GM19397 (cell line): ENCODE results near the gene ENPP3.

Experiments
- ATAC-seq: cut with Tn5 transposase; IDR thresholded peaks from one replicate; pipeline ENCODE4 v1.9.1; 2021; ENCODE audit warnings: mild to moderate bottlenecking, moderate library complexity; ENCODE audit not compliant: unreplicated experiment

Gene ENPP3

GRCh38 chr6:131763749-131764148, 126.6 kb downstream of the ENPP3 start:
- ATAC-seq = no peak

GRCh38 chr6:131764350-131764749, 127.2 kb downstream of the ENPP3 start:
- ATAC-seq = no peak

GRCh38 chr6:131765081-131765803, 128.1 kb downstream of the ENPP3 start:
- no peak for ATAC-seq

- ATAC-seq = no peak
Observed at GRCh38 chr6:131765804-131766135, 128.7 kb downstream of the ENPP3 start.

- ATAC-seq = no peak
Observed at GRCh38 chr6:131766631-131767030, 129.5 kb downstream of the ENPP3 start.

- ATAC-seq = no peak
Observed at GRCh38 chr6:131768964-131769363, 131.9 kb downstream of the ENPP3 start.

GRCh38 chr6:131769385-131770141, 132.5 kb downstream of the ENPP3 start:
- ATAC-seq = no peak

- no peak for ATAC-seq
Observed at GRCh38 chr6:131770776-131771175, 133.7 kb downstream of the ENPP3 start.

- ATAC-seq = no peak
Observed at GRCh38 chr6:131773284-131773950, 136.3 kb downstream of the ENPP3 start.

GRCh38 chr6:131775886-131776285, 138.8 kb downstream of the ENPP3 start:
- ATAC-seq = no peak

- ATAC-seq = no peak
Observed at GRCh38 chr6:131776985-131777384, 139.9 kb downstream of the ENPP3 start.

GRCh38 chr6:131778169-131778568, 141.1 kb downstream of the ENPP3 start:
- no peak for ATAC-seq

- no peak for ATAC-seq
Observed at GRCh38 chr6:131779304-131779703, 142.2 kb downstream of the ENPP3 start.

GRCh38 chr6:131780600-131780999, 143.5 kb downstream of the ENPP3 start:
- ATAC-seq = no peak

- ATAC-seq = no peak
Observed at GRCh38 chr6:131781687-131782086, 144.6 kb downstream of the ENPP3 start.

GRCh38 chr6:131782764-131783163, 145.7 kb downstream of the ENPP3 start:
- ATAC-seq = no peak

- no peak for ATAC-seq
Observed at GRCh38 chr6:131784561-131784960, 147.5 kb downstream of the ENPP3 start.

GRCh38 chr6:131787079-131787478, 150.0 kb downstream of the ENPP3 start:
- ATAC-seq = no peak

GRCh38 chr6:131787766-131788712, 150.9 kb downstream of the ENPP3 start:
- ATAC-seq = no peak

GRCh38 chr6:131789219-131789618, 152.1 kb downstream of the ENPP3 start:
- no peak for ATAC-seq

GRCh38 chr6:131791476-131791875, 154.4 kb downstream of the ENPP3 start:
- ATAC-seq = no peak
